GM23338 (cell line): Measurements from ENCODE around the gene AP2B1.

Experiments
- CREB1 ChIP-seq: fragments of 250-450 bp; sonication (Bioruptor Pico); IDR thresholded peaks from 2 replicates; pipeline ENCODE4 v1.5.0; 2020; ENCODE audit warnings: low read depth, mild to moderate bottlenecking, moderate library complexity
- ETS1 ChIP-seq: IDR thresholded peaks from 2 replicates; pipeline ENCODE4 v1.6.1; 2016; ENCODE audit warnings: antibody characterized with exemption
- EZH2 ChIP-seq: fragments of 200-600 bp; sonication (generic); IDR thresholded peaks from one replicate; pipeline ENCODE4 v1.8.0; 2017; ENCODE audit warnings: antibody characterized with exemption, mild to moderate bottlenecking, low read depth; ENCODE audit not compliant: unreplicated experiment
- EZH2phosphoT487 ChIP-seq: fragments of 200-600 bp; sonication (generic); IDR thresholded peaks from one replicate; pipeline ENCODE4 v1.8.1; 2018; ENCODE audit warnings: antibody characterized with exemption; ENCODE audit not compliant: unreplicated experiment
- JUNB ChIP-seq: IDR thresholded peaks from one replicate; pipeline ENCODE4 v1.6.1; 2016; ENCODE audit warnings: antibody characterized with exemption; ENCODE audit not compliant: unreplicated experiment
- NANOG ChIP-seq: IDR thresholded peaks from 2 replicates; pipeline ENCODE4 v1.6.1; 2016; ENCODE audit warnings: antibody characterized with exemption, borderline replicate concordance
- POLR2AphosphoS5 ChIP-seq: IDR thresholded peaks from 2 replicates; pipeline ENCODE4 v1.6.1; 2016; ENCODE audit warnings: antibody characterized with exemption, low read depth
- STAT1 ChIP-seq: IDR thresholded peaks from one replicate; pipeline ENCODE4 v1.6.1; 2016; ENCODE audit warnings: antibody characterized with exemption; ENCODE audit not compliant: unreplicated experiment
- ZNF114 ChIP-seq: fragments of 250-450 bp; sonication (Bioruptor Pico); IDR thresholded peaks from 2 replicates; pipeline ENCODE4 v1.5.0; 2020; ENCODE audit warnings: mild to moderate bottlenecking, moderate library complexity
- TF ChIP-seq, protein P1 (sequence below), 2 experiments: fragments of 200-600 bp in 1 of 2; sonication (generic) in 1 of 2; conservative IDR thresholded peaks; 2 replicates each; pipeline versions ENCODE4 v1.5.1 to v1.6.1; 2016 to 2017; ENCODE audit warnings: antibody characterized with exemption in 2 of 2, low read depth in 2 of 2, mild to moderate bottlenecking in 2 of 2, moderate library complexity in 1 of 2
- TF ChIP-seq, protein P2 (sequence below): IDR thresholded peaks from one replicate; pipeline ENCODE4 v1.6.1; 2018; ENCODE audit warnings: antibody characterized with exemption; ENCODE audit not compliant: unreplicated experiment

DNA sequence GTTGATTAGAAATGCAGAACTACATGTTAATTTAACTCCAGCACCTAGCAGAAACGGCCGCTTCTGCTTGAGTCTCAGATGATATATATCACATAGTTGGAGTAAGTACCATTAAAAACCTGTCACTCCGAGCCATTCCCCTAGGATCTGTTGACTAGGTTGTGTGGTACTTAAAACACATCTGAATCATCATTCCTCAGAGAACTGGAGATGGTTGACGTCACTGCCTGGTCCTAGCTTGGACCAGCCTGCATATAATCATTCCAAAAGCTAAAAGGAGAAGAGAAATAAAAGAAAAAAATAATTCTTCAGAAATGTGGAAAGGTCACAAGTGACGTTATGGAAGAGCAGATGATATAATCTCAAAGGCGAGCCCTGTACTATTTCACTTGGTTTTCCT is 113.0 kb downstream of the AP2B1 start:
- TF ChIP-seq EZH2 (no peak), POLR2AphosphoS5 (no peak), ETS1 (no peak), ZNF114 (CRISPR knock-in tag) (no peak), CREB1 (no peak), EZH2phosphoT487 (no peak), NANOG (no peak), JUNB (no peak), STAT1 (no peak)
- TF ChIP-seq, protein P1, sequence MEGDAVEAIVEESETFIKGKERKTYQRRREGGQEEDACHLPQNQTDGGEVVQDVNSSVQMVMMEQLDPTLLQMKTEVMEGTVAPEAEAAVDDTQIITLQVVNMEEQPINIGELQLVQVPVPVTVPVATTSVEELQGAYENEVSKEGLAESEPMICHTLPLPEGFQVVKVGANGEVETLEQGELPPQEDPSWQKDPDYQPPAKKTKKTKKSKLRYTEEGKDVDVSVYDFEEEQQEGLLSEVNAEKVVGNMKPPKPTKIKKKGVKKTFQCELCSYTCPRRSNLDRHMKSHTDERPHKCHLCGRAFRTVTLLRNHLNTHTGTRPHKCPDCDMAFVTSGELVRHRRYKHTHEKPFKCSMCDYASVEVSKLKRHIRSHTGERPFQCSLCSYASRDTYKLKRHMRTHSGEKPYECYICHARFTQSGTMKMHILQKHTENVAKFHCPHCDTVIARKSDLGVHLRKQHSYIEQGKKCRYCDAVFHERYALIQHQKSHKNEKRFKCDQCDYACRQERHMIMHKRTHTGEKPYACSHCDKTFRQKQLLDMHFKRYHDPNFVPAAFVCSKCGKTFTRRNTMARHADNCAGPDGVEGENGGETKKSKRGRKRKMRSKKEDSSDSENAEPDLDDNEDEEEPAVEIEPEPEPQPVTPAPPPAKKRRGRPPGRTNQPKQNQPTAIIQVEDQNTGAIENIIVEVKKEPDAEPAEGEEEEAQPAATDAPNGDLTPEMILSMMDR (conservative IDR thresholded peaks at IDR 0.05; ENCODE audit: low read depth in 2 of 2) = no peak
- TF ChIP-seq, protein P2, sequence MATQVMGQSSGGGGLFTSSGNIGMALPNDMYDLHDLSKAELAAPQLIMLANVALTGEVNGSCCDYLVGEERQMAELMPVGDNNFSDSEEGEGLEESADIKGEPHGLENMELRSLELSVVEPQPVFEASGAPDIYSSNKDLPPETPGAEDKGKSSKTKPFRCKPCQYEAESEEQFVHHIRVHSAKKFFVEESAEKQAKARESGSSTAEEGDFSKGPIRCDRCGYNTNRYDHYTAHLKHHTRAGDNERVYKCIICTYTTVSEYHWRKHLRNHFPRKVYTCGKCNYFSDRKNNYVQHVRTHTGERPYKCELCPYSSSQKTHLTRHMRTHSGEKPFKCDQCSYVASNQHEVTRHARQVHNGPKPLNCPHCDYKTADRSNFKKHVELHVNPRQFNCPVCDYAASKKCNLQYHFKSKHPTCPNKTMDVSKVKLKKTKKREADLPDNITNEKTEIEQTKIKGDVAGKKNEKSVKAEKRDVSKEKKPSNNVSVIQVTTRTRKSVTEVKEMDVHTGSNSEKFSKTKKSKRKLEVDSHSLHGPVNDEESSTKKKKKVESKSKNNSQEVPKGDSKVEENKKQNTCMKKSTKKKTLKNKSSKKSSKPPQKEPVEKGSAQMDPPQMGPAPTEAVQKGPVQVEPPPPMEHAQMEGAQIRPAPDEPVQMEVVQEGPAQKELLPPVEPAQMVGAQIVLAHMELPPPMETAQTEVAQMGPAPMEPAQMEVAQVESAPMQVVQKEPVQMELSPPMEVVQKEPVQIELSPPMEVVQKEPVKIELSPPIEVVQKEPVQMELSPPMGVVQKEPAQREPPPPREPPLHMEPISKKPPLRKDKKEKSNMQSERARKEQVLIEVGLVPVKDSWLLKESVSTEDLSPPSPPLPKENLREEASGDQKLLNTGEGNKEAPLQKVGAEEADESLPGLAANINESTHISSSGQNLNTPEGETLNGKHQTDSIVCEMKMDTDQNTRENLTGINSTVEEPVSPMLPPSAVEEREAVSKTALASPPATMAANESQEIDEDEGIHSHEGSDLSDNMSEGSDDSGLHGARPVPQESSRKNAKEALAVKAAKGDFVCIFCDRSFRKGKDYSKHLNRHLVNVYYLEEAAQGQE = no peak
